T47D (cell line): ENCODE measurements around the gene MEGF11.

Experiments
- DNase-seq, 2 experiments: peaks; one replicate each; pipeline versions ENCODE4 v3.0.0 to v3.0.0-alpha.2; 2011 to 2012; ENCODE audit warnings: low read depth in 1 of 2, low spot score in 1 of 2
- JUND ChIP-seq: IDR thresholded peaks from 2 replicates; pipeline ENCODE4 v1.6.1; 2012; ENCODE audit warnings: low read depth
- in situ Hi-C: cut with HindIII; loops from 2 replicates; pipeline ENCODE4 v1.10.0; 2016; ENCODE audit warnings: low sequenced_read_pairs, low pct_unique_long_range_greater_than_20kb

Gene MEGF11

DNA sequence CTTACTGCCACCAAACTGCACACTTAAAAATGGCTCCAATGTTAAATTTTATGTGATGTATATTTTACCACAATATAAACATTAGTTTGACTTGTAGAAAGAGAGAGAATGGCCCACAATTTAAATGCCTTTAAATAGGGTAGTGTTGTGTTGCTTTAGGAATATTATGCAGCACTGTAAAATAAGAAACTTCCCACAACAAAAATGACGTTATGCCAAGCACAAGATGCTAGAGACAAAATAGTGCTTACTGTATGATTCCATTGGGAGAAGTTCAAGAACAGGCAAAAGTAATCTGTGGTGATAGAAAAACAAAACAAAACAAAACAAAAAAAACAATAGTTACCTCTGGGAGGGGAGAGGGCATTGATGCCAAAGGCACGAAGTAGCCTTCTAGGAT lies 91.3 kb downstream of the MEGF11 start:
- no peak for TF ChIP-seq JUND
- no peak for DNase-seq
- in situ Hi-C loops: no loop called here

- DNase-seq: no peak
- in situ Hi-C loops: no loop called here
- no peak for TF ChIP-seq JUND
These were observed 91.9 kb downstream of the MEGF11 start for GRCh38 chr15:66161575-66162118.

DNA sequence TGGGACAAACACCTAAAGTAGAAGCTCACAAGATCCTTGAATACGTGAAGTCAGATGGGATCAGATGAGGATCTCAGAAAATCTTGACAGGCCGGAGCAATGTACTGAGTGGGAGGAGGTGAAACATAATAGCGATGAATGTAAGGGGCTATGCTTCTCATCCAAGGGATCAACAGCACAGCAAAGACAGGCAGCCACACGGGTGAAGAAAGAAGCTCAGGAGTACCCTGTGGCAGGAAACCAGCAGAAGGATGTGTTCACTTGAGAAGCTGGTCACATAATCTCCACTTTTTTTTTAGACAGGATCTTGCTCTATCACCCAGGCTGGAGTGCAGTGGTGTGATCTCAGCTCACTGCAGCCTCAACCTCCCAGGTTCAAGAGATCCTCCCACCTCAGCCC lies 92.4 kb downstream of the MEGF11 start:
- no peak for TF ChIP-seq JUND
- in situ Hi-C loops: no loop called here
- no peak for DNase-seq

DNA sequence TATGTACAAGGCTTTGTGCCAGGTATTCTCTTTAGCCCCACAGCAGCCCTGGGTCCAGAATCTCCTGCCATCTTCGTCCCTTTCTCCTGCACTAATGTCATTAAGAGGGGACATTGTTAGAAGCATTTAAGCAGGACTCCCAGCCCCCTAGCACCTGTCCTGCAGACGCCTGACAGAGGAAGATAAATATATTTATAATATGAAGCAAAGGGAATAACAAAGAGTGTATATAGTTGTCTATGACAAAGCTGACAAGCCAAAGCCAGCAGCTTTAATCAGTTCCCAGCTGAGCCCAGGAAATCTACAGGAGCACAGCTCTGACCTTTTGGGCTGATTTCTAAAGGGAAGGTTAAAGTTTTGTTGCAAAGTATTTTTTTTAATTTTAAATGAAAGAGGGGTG lies 96.0 kb downstream of the MEGF11 start:
- in situ Hi-C loops: no loop called here
- TF ChIP-seq JUND: no peak
- no peak for DNase-seq

DNA sequence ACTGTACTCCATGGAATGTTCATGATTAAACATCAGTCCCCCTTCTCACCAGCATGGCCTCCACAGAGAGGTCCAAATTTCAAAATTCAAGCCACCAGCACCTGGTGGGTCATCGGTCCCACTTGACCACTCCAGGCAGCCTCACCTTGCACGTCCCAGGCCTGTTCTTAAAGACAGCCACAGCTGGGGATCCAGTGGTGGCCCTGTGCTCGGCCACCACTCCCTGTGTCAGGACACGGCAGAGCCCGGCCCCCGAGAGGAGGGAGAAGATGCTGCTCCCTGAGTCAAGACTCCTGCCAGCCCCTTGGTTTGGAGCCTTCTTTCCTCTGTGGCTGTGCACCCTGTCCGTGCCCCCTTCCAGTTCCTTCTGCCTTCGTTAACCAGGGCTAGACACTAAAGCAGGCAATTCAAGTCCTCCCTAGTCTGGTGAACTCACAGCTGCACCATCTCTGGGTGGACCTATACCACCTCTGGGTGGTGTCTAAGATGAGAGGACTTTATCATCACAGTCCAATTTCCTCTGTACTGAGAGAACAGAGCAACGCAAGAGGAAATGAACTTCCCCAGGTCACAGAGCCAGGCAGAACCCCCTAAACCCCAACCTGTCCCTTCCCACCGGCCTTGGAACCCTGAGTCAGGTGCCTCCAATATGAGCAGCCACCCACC lies 97.1 kb downstream of the MEGF11 start:
- no peak for DNase-seq
- TF ChIP-seq JUND: no peak
- in situ Hi-C loops: no loop called here

DNA sequence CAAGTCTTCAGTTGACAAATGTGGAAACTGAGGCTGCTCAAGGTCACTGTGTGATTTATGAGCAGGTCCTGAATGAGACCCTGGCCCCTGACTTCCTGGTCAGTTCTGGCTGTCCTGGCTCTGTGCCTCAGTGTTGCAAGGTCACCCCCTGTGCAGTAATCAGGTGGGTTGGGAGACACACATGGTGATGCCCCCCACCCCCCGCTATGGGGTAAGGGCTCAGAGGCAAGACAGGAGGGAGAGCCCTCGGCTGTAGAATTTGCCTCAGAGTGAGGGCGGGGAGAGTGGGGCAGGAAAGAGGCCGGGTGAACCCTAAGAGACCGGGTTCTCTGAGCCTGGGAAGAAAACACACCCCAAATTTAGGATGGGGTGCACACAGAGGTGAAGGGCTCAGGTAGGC lies 98.5 kb downstream of the MEGF11 start:
- no peak for DNase-seq
- in situ Hi-C loops: no loop called here

GRCh38 chr15:66154581-66154980 lies 99.0 kb downstream of the MEGF11 start:
- DNase-seq: no peak
- TF ChIP-seq JUND: no peak
- in situ Hi-C loops: no loop called here

More for the DNA sequence above, 98.5 kb downstream of the MEGF11 start:
- TF ChIP-seq JUND: no peak

DNA sequence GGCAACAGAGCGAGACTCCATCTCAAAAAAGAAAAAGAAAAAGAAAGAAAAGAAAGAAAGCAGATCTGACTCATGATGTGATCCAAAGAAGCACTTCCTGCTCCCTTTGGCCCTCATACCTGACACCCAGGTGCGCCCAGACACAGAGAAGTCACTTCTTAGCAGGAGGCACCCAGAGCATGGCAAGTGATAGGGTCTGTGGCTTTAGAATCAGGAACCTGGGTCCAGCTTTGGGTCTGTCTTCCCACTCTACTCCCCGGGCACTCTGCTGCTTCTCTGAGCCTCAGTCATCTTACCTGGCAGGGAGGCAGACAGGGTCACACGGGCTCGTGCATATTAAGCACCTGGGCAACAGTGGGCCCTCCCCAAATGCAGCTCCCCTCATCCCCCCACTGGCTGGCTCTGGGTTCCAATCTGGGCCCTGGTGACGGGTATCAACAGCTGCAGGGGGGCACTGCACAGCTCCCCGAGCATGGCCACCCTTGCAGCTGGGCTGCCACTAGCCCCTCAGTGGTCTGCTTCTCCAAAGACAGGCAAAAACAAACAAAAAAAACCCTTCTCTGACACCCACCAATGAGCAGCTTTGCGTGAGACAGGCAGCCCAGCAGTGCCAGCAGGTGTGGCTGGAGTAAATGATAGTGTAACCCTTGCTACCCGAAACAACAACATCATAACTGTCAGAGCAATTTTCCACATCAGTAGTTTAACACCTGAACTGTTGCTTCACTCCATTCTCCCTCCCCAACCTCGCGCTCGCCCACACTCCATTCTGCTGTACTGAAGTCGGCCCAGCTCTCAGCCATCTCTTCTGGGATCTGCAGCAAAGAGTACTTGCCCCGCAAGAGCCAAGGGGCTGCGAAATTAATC lies 99.8 kb downstream of the MEGF11 start:
- no peak for TF ChIP-seq JUND
- DNase-seq: no peak
- in situ Hi-C loops: no loop called here

DNA sequence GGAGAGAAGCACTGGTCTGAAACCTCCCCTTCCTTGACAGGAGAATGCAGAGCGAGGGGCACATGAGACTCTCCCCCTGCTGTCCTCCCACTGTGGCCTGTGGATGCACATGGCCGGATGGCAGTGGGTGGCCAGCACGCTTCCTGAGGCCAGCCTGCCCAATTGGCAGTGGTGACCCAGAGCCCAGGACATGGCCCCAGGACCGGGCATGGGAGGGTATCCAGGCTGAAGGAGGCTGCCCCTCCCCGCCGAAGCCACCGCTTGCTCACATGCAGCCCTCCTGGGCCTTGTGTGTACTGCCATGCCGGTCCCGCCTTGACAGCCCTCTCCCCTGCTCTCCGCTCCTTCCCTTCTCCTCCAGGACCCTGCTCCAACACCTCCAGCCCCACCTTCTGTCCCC lies 100.9 kb downstream of the MEGF11 start:
- in situ Hi-C loops: no loop called here
- DNase-seq: no peak
- no peak for TF ChIP-seq JUND

DNA sequence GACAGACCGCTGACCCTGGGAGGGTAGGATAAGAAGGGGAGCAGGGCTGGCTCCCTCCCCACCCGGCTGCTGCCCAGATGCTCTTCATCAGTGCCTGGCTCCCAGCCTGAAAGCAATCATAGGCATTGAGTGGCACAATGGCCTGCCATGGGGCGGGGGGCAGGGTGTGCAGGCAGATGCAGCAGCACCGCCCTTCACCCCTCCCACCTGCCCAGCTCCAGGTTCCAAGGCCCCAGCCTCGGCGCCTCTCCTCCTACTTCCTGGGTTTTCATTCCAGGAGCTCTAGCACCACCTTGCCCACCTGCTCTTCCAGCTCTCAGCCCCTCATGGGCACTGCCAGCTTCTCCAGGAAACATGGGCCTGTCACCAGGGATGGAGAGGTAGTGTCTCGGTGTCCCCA lies 101.7 kb downstream of the MEGF11 start:
- DNase-seq: peak in 1 of 2 experiments; percentile 11
- in situ Hi-C loops: no loop called here

GRCh38 chr15:66149871-66150270 lies 103.7 kb downstream of the MEGF11 start:
- no peak for DNase-seq
- in situ Hi-C loops: no loop called here
- TF ChIP-seq JUND: no peak

More for the DNA sequence above, 101.7 kb downstream of the MEGF11 start:
- TF ChIP-seq JUND: no peak

- TF ChIP-seq JUND: no peak
- in situ Hi-C loops: no loop called here
- DNase-seq: no peak
These were observed 105.4 kb downstream of the MEGF11 start for GRCh38 chr15:66148187-66148586.

- in situ Hi-C loops: no loop called here
- TF ChIP-seq JUND: no peak
- no peak for DNase-seq
These were observed 106.1 kb downstream of the MEGF11 start for GRCh38 chr15:66147440-66147839.
